ENCODE results near the gene DBNL.

The DBNL gene

GRCh38 chr7:44108768-44109750 is 64.6 kb downstream of the DBNL start:
- Histone ChIP-seq H3K79me2 (ENCODE audit: control insufficient read depth, insufficient read depth, low read length, unreplicated experiment) (peaks cover 11% of the 10 kb centered on the region), H3K27ac (ENCODE audit: low read depth, low read length) (no peak overlapping the region), H2AFZ (ENCODE audit: low read length, unreplicated experiment) (no peak overlapping the region), H3K36me3 (ENCODE audit: insufficient read depth, low read length) (no peaks in the 10 kb centered on the region), H3K4me3 (ENCODE audit: low read depth, low read length) (no peak overlapping the region), H3K4me1 (ENCODE audit: control insufficient read depth, insufficient read depth, low read length, unreplicated experiment) (peaks cover 22% of the 10 kb centered on the region), H3K27me3 (ENCODE audit: insufficient read depth, low read length) (no peaks in the 10 kb centered on the region)

DNA sequence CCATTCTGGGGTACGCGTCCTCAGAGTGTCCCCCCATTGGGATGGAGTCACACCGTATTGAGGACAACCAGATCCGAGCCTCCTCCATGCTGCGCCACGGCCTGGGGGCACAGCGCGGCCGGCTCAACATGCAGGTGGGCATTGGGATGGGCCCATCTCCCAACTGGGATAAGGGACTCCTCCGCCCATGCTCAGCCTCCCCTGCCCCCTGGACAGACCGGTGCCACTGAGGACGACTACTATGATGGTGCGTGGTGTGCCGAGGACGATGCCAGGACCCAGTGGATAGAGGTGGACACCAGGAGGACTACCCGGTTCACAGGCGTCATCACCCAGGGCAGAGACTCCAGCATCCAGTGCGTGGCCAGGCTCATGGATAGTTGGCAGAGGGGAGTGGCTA is 65.5 kb downstream of the DBNL start:
- Histone ChIP-seq H3K27ac (ENCODE audit: low read depth, low read length) (no peak overlapping the region), H3K36me3 (ENCODE audit: insufficient read depth, low read length) (no peaks in the 10 kb centered on the region), H3K27me3 (ENCODE audit: insufficient read depth, low read length) (no peaks in the 10 kb centered on the region), H3K79me2 (ENCODE audit: control insufficient read depth, insufficient read depth, low read length, unreplicated experiment) (peaks cover 11% of the 10 kb centered on the region), H3K4me3 (ENCODE audit: low read depth, low read length) (no peak overlapping the region), H2AFZ (ENCODE audit: low read length, unreplicated experiment) (no peak overlapping the region), H3K4me1 (ENCODE audit: control insufficient read depth, insufficient read depth, low read length, unreplicated experiment) (peaks cover 18% of the 10 kb centered on the region)

- H3K27ac ChIP-seq (ENCODE audit: low read depth, low read length), result no peak overlapping the region
Measured at GRCh38 chr7:44110719-44111635, 66.5 kb downstream of the DBNL start.

More at GRCh38 chr7:44110719-44111635, 66.5 kb downstream of the DBNL start:
- Histone ChIP-seq H2AFZ (ENCODE audit: low read length, unreplicated experiment) (no peak overlapping the region), H3K4me3 (ENCODE audit: low read depth, low read length) (no peak overlapping the region), H3K4me1 (ENCODE audit: control insufficient read depth, insufficient read depth, low read length, unreplicated experiment) (peaks cover 9% of the 10 kb centered on the region), H3K79me2 (ENCODE audit: control insufficient read depth, insufficient read depth, low read length, unreplicated experiment) (peaks cover 8% of the 10 kb centered on the region), H3K36me3 (ENCODE audit: insufficient read depth, low read length) (no peaks in the 10 kb centered on the region), H3K27me3 (ENCODE audit: insufficient read depth, low read length) (no peaks in the 10 kb centered on the region)
